Measurements from ENCODE around the gene RFXANK.
"Not testable (repeated sequence)": the region's sequence is repeated elsewhere in the genome, so short reads cannot be mapped to it uniquely, and the experiment has no call there.

The RFXANK gene

GRCh38 chr19:19206938-19207337 lies 14.9 kb downstream of the RFXANK start:
- no peak for DNase-seq

GRCh38 chr19:19207637-19208572 lies 15.8 kb downstream of the RFXANK start:
- no peak for DNase-seq

DNA sequence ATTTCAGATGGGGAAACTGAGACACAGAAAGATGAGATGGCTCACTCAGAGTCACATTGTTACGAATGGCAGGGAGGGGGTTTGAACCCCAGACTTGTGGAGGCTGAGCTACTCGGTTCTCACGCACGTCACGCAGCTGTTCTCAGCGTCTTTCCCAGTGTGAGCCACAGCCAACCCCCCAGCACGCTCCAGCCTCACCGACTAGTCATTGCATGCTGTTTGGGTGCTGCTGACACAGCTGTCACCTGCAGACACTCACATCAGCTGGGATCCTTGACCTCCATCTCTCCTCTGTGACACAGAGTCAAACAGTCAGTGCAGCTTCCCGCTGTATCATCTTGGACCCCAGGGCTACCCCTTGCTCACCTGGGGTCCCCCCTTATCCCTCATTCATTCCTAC lies 17.3 kb downstream of the RFXANK start:
- DNase-seq = no peak

DNA sequence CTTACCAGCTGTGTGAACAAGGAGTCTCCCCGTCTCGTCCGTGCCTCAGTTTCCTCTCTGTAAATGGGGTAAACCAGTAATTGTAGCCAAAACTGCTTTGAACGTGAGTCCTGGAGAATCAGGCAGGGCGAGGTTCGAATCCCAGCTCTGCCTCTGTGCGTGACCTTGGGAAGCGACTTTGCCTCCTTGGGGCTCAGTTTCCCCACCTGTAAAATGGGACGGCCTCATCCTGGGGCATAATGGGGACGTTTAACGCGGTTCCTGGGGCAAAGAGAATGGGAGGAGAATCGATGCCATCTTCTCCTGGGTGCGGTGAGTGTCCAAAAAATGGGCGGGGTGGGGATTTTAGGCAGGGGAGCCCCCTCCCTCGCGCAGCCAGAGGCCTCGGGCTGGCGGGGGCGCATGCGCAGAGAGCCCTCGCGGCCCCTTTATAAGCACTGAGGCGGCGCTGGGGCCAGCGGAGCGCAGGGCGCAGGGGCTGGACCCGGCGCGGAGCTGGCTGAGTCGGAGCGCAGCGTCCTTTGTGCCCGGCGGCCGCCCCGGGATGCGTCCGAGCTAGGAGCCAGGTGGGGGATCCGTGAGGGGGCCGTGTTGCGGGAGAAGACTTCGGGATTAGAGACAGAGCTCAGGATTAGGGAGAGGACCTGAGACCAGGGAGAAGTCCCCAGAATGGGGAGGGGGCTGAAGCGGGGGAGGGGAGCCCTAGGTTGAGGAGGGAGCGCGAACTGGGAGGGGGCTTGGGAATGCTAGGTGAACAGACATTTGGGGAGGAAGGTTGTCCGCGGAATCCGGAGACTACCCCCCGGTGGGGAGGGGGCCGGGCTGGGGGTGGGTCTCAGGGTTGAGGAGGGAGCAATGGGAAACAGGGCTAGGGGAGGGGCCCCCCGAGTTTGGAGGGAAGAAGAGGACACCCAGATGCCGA lies 19.7 kb downstream of the RFXANK start, which contains the start of gene NCAN:
Gene NCAN, plus strand, starts transcription at position 460 of the 922 bp plus-strand sequence. CDS start 4,996 bp downstream, outside the sequence.
- no peak for DNase-seq

- DNase-seq = no peak
Measured at GRCh38 chr19:19212916-19213315, 20.9 kb downstream of the RFXANK start.

DNA sequence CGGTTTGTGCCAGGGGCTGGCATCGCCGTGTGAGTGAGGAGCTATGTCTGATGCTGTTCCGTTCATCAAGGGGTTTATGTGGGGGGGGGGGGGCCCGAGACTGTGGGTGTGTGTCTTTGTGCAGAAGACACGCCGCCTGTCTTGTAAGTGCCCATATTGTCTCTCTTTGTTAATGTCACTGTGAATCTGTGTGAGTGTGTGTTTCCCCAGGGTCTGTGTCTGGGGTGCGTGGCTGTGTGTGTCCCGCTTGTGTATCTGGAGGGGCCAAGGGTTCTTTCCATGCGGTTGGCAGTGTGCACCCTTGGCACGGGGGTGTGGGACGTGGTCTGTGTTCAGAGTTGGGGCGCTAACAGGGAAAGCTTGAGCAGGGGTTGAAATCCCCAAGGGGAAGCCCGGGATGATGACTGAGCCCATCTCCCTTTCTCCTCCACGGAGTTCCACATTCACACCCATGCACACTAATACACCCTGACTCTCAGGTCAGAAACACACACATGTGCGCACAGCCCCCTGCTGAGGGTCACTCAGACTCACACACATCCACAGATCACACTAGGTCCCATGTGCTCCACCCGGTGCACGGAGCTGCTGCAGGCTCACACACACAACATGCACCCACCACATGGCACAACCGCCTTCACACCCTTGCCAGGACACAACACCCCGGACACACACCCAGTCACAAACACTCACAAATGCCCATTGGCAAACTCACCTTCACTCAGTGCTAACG lies 21.5 kb downstream of the RFXANK start:
- DNase-seq = no peak

- no peak for DNase-seq
Measured at GRCh38 chr19:19214159-19214490, 22.1 kb downstream of the RFXANK start.

DNA sequence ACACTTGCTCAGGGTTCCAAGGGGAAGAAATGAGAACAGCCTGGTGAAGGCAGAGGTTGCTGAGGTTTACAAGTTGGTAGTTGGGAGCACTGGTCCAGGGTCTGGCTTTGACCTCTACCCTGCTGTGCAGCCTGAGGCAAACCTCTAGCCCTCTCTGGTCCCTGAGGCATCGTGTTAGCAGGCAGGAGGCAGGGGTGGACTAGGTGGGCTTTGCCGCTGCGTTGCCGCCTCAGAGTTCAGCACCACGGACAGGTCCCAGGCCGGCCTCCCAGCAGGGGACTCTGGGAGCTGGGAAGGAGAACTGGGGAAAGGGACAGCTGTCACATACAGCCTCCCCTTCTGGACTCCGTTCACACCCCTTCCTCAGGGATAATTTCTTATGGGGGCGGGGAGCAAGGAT lies 22.8 kb downstream of the RFXANK start:
- no peak for DNase-seq

GRCh38 chr19:19215792-19216191 lies 23.7 kb downstream of the RFXANK start:
- no peak for DNase-seq

DNA sequence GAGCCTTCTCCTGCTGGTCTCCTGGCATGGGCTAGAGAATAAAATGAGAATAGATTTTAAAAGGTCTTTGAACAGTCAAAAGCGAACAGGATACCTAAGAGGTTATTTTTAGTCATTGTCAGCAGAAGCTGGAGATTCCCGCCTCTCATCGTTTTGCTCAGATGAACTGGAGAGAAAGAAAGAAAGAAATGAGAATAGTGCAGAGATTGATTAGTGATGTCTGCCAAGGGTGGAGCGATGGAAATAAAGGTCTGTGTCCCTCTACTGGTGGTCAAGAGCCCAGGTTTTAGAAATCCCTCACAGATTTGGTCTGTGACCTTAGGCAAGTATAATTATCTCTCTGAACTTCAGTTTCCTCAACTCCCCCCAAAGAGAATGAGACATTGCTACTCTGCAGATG lies 25.0 kb downstream of the RFXANK start:
- peak in 1 of 2 experiments; percentile 49 for DNase-seq

GRCh38 chr19:19218911-19219310 lies 26.9 kb downstream of the RFXANK start:
- no peak for DNase-seq

- not testable (repeated sequence) for DNase-seq
Measured at GRCh38 chr19:19221000-19221399, 28.9 kb downstream of the RFXANK start.

DNA sequence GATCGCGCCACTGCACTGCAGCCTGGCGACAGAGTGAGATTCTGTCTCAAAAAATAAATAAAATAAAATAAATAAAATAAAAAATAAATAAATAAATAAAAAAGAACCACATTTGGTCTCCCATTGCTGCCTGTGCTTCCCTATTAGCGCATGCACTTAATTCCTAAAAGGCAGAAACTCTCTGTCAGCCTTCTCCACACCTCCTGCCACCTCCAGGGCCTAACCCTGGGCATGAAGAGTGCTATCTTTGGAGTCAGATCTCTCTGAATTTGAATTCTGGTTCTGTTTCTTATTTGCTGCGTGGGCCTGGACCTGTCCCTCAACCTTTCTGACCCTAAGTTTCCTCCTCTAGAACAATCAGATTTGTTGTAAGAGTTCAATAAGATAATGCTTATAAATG lies 31.0 kb downstream of the RFXANK start:
- no peak for DNase-seq

GRCh38 chr19:19223636-19224035 lies 31.6 kb downstream of the RFXANK start:
- no peak for DNase-seq

- no peak for DNase-seq
Measured at GRCh38 chr19:19224150-19224851, 32.2 kb downstream of the RFXANK start.

- DNase-seq = peak; percentile 62 to 77
Measured at GRCh38 chr19:19224852-19225494, 32.9 kb downstream of the RFXANK start.

DNA sequence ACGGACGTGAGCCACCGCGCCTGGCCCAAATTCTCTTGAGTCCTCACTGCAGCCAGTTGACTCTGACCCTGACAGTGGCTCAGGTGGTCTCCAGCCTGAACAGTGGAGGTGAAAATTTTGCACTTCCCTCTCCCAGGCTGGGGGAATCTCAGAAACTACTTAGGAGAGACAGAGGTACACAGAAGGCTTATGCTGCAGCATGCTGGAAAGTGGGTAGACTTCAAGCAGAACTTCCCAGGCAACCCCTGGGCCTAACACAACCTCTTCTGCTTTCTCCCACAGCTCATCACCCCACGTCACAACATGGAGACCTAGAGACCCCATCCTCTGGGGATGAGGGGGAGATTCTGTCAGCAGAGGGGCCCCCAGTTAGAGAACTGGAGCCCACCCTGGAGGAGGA lies 34.1 kb downstream of the RFXANK start:
- DNase-seq = no peak

GRCh38 chr19:19226663-19227062 lies 34.6 kb downstream of the RFXANK start:
- DNase-seq = no peak

- DNase-seq = no peak
Measured at GRCh38 chr19:19227217-19227616, 35.2 kb downstream of the RFXANK start.

DNA sequence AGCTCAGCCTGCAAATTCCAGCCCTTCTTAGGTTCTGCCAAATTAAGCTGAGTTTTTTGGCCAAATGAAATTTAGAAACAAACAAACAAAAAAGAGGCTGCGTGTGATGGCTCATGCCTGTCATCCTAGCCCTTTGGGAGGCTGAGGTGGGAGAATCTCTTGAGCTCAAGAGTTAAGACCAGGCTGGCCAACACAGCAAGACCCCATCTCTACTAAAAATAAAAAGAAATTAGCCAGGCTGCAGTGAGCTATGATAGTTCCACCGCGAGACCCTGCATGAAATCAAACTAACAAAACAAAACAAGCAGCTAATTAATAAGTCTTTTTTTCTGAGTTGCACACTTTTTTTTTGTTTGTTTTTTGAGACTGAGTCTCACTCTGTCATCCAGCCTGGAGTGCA lies 37.6 kb downstream of the RFXANK start:
- DNase-seq = no peak

GRCh38 chr19:19230999-19231398 lies 38.9 kb downstream of the RFXANK start:
- DNase-seq = no peak

GRCh38 chr19:19232261-19232721 lies 40.2 kb downstream of the RFXANK start:
- DNase-seq = no peak

Data from SW 1271 (cell line).